ENCODE data around the gene NMS.

- TF ChIP-seq CTCF (IDR thresholded peaks at IDR 0.05; ENCODE audit: insufficient read depth, low read depth, low read length), result no peak
- TF ChIP-seq EZH2 (IDR thresholded peaks at IDR 0.05; ENCODE audit: insufficient read depth, low read length), result no peak
Observed at GRCh38 chr2:100423631-100424030, 46.7 kb upstream of the NMS start.
